Measurements from ENCODE around the gene ELP4. TPM values are rescaled to one million over a fixed set of nuclear protein-coding genes. Genes with fewer than 3 reads are reported as not detected.

The ELP4 gene
- total and polyA plus RNA-seq, 12 donors = 10.5 to 30.4 (median 18.0) TPM

- Histone ChIP-seq H3K27ac (no peak overlapping the region), H3K36me3 (replicated peaks in 1 of 2) (no peaks in the 10 kb centered on the region), H3K9me3 (replicated peaks in 1 of 3) (no peaks in the 10 kb centered on the region), H3K4me1 (replicated peaks in 1 of 2) (no peaks in the 10 kb centered on the region), H3K4me3 (no peak overlapping the region), H3K27me3 (no peaks in the 10 kb centered on the region)
- 96 to 99% (median 98%) methylated on average over 3 of the region's 3 CpGs for WGBS, 4 donors
- TF ChIP-seq CTCF (IDR thresholded peaks at IDR 0.05) (no peak), POLR2A (IDR thresholded peaks at IDR 0.05) (no peak)
- no peak for DNase-seq
- intact Hi-C loops (cut with DNase I) = no loop called here
These were observed 171.2 kb downstream of the ELP4 start for GRCh38 chr11:31680770-31681169.

GRCh38 chr11:31687256-31687655 is 177.7 kb downstream of the ELP4 start:
- Histone ChIP-seq H3K27ac (no peak overlapping the region), H3K4me1 (replicated peaks in 1 of 2) (no peaks in the 10 kb centered on the region), H3K36me3 (replicated peaks in 1 of 2) (no peaks in the 10 kb centered on the region), H3K27me3 (no peaks in the 10 kb centered on the region), H3K4me3 (no peak overlapping the region), H3K9me3 (replicated peaks in 1 of 3) (no peaks in the 10 kb centered on the region)
- TF ChIP-seq CTCF (IDR thresholded peaks at IDR 0.05) (no peak), POLR2A (IDR thresholded peaks at IDR 0.05) (no peak)
- WGBS, 4 donors = 96 to 100% (median 99%) methylated on average over 1 of the region's 1 CpG
- DNase-seq = no peak
- intact Hi-C loops (cut with DNase I) = no loop called here

- Histone ChIP-seq H3K4me1 (replicated peaks in 1 of 2) (no peaks in the 10 kb centered on the region), H3K36me3 (replicated peaks in 1 of 2) (no peaks in the 10 kb centered on the region), H3K27me3 (no peaks in the 10 kb centered on the region), H3K4me3 (no peak overlapping the region), H3K9me3 (replicated peaks in 1 of 3) (no peaks in the 10 kb centered on the region), H3K27ac (no peak overlapping the region)
- DNase-seq = no peak
- WGBS, 4 donors = 84 to 91% (median 87%) methylated on average over 4 of the region's 4 CpGs
- TF ChIP-seq CTCF (IDR thresholded peaks at IDR 0.05) = no peak
- TF ChIP-seq POLR2A (IDR thresholded peaks at IDR 0.05) = no peak
- intact Hi-C loops (cut with DNase I) = no loop called here
These were observed 178.3 kb downstream of the ELP4 start for GRCh38 chr11:31687861-31688260.

GRCh38 chr11:31689559-31689958 is 180.0 kb downstream of the ELP4 start:
- TF ChIP-seq POLR2A (IDR thresholded peaks at IDR 0.05) (no peak), CTCF (IDR thresholded peaks at IDR 0.05) (no peak)
- Histone ChIP-seq H3K27ac (no peak overlapping the region), H3K36me3 (replicated peaks in 1 of 2) (no peaks in the 10 kb centered on the region), H3K4me1 (replicated peaks in 1 of 2) (no peaks in the 10 kb centered on the region), H3K9me3 (replicated peaks in 1 of 3) (no peaks in the 10 kb centered on the region), H3K27me3 (no peaks in the 10 kb centered on the region), H3K4me3 (no peak overlapping the region)
- intact Hi-C loops (cut with DNase I) = no loop called here
- DNase-seq = no peak
